Breast epithelium (tissue), 4 donors: Measurements from ENCODE around the gene C1orf115. TPM values are rescaled to one million over a fixed set of nuclear protein-coding genes. Genes with fewer than 3 reads are reported as not detected.

ENCODE experiments used
- DNase-seq, 2 donors: peaks; one replicate each; pipeline ENCODE4 v3.0.0-alpha.2; 2019; ENCODE audit warnings: low spot score in 2 of 2
- H3K27ac ChIP-seq, 2 donors: fragments of 200-600 bp; sonication (generic) in 1 of 2; one replicate each; pipeline ENCODE4 v1.5.1; 2016 to 2019; ENCODE audit warnings: mild to moderate bottlenecking in 1 of 2
- H3K27me3 ChIP-seq, 2 donors: fragments of 200-600 bp; sonication (generic) in 1 of 2; one replicate each; pipeline versions ENCODE4 v1.5.1 to v1.6.0; 2017 to 2019; ENCODE audit warnings: control low read depth in 1 of 2, mild to moderate bottlenecking in 1 of 2
- H3K36me3 ChIP-seq: fragments of 200-600 bp; one replicate; pipeline ENCODE4 v1.5.1; 2019
- H3K4me1 ChIP-seq, 2 donors: fragments of 200-600 bp; sonication (generic); one replicate each; pipeline ENCODE4 v1.5.1; 2016 to 2019; ENCODE audit warnings: control low read depth in 1 of 2
- H3K4me3 ChIP-seq, 3 donors: fragments of 200-600 bp; sonication (generic); 1 replicate in 2 of 3; 2 replicates in 1 of 3; pipeline ENCODE4 v1.5.1; 2016 to 2019; ENCODE audit warnings: mild to moderate bottlenecking in 3 of 3, moderate library complexity in 2 of 3
- H3K9me3 ChIP-seq, 2 donors: fragments of 200-600 bp; sonication (generic) in 1 of 2; one replicate each; pipeline ENCODE4 v1.5.1; 2016 to 2019; ENCODE audit warnings: control low read depth in 1 of 2
- POLR2A ChIP-seq: fragments of 450-650 bp; IDR thresholded peaks from one replicate; pipeline ENCODE4 v1.6.1; 2016; ENCODE audit warnings: antibody characterized with exemption, mild to moderate bottlenecking, moderate library complexity
- POLR2AphosphoS5 ChIP-seq, 3 donors: sonication (generic); formaldehyde crosslinking; IDR thresholded peaks; one replicate each; pipeline ENCODE4 v1.6.1; 2017; ENCODE audit warnings: antibody characterized with exemption in 3 of 3
- intact Hi-C: fragments of 100-400 bp; cut with DNase I; formaldehyde crosslinking; loops from one replicate; pipeline ENCODE4 v1.15.1; 2023; ENCODE audit warnings: low total_unique reads
- total RNA-seq, 3 donors: library from RNA; depleted of rRNA; stranded (reverse); fragments of >200 nt; gene quantifications; one replicate each; pipeline ENCODE4 v1.1.0, GENCODE V29; 2016
- TF ChIP-seq, protein P1 (sequence below), 3 donors: fragments of 450-650 bp; IDR thresholded peaks; one replicate each; pipeline ENCODE4 v1.5.1; 2016 to 2017; ENCODE audit warnings: antibody characterized with exemption in 3 of 3, mild to moderate bottlenecking in 3 of 3, moderate library complexity in 3 of 3

The C1orf115 gene
- total RNA-seq, 3 donors from 2014 or later, result 29.3 to 44.6 (median 38.1) TPM

- intact Hi-C loops, result no loop called here
- TF ChIP-seq POLR2A (no peak), POLR2AphosphoS5 (IDR thresholded peaks at IDR 0.05) (no peak)
- TF ChIP-seq, protein P1, sequence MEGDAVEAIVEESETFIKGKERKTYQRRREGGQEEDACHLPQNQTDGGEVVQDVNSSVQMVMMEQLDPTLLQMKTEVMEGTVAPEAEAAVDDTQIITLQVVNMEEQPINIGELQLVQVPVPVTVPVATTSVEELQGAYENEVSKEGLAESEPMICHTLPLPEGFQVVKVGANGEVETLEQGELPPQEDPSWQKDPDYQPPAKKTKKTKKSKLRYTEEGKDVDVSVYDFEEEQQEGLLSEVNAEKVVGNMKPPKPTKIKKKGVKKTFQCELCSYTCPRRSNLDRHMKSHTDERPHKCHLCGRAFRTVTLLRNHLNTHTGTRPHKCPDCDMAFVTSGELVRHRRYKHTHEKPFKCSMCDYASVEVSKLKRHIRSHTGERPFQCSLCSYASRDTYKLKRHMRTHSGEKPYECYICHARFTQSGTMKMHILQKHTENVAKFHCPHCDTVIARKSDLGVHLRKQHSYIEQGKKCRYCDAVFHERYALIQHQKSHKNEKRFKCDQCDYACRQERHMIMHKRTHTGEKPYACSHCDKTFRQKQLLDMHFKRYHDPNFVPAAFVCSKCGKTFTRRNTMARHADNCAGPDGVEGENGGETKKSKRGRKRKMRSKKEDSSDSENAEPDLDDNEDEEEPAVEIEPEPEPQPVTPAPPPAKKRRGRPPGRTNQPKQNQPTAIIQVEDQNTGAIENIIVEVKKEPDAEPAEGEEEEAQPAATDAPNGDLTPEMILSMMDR (IDR thresholded peaks at IDR 0.05), result no peak
Measured at GRCh38 chr1:220726634-220727033, 36.5 kb downstream of the C1orf115 start.

GRCh38 chr1:220727519-220727918 lies 37.4 kb downstream of the C1orf115 start:
- TF ChIP-seq, protein P1 (IDR thresholded peaks at IDR 0.05), result no peak
- no peak for TF ChIP-seq POLR2A
- TF ChIP-seq POLR2AphosphoS5 (IDR thresholded peaks at IDR 0.05), result no peak
- H3K4me1 ChIP-seq, result no peaks in the 10 kb centered on the region
- intact Hi-C loops, result no loop called here
- no peak overlapping the region for H3K27ac ChIP-seq
- H3K4me3 ChIP-seq, result no peak overlapping the region
- no peaks in the 10 kb centered on the region for H3K36me3 ChIP-seq
- no peaks in the 10 kb centered on the region for H3K27me3 ChIP-seq
- no peaks in the 10 kb centered on the region for H3K9me3 ChIP-seq
- no peak for DNase-seq

More at GRCh38 chr1:220726634-220727033, 36.5 kb downstream of the C1orf115 start:
- Histone ChIP-seq H3K36me3 (no peaks in the 10 kb centered on the region), H3K27me3 (no peaks in the 10 kb centered on the region), H3K4me3 (no peak overlapping the region), H3K27ac (no peak overlapping the region), H3K9me3 (no peaks in the 10 kb centered on the region), H3K4me1 (no peaks in the 10 kb centered on the region)
- no peak for DNase-seq

- H3K27ac ChIP-seq, result no peak overlapping the region
- TF ChIP-seq POLR2AphosphoS5 (IDR thresholded peaks at IDR 0.05), result no peak
- TF ChIP-seq POLR2A, result no peak
- TF ChIP-seq, protein P1 (IDR thresholded peaks at IDR 0.05), result no peak
- H3K9me3 ChIP-seq, result no peaks in the 10 kb centered on the region
- no peaks in the 10 kb centered on the region for H3K4me1 ChIP-seq
- H3K4me3 ChIP-seq, result no peak overlapping the region
- intact Hi-C loops, result loop anchor here (5.0 kb wide), 1 partner anchor 38 kb away; the partner anchor contains the start of gene C1orf115
- no peaks in the 10 kb centered on the region for H3K36me3 ChIP-seq
- no peak for DNase-seq
- no peaks in the 10 kb centered on the region for H3K27me3 ChIP-seq
Measured at GRCh38 chr1:220730486-220730885, 40.3 kb downstream of the C1orf115 start.

DNA sequence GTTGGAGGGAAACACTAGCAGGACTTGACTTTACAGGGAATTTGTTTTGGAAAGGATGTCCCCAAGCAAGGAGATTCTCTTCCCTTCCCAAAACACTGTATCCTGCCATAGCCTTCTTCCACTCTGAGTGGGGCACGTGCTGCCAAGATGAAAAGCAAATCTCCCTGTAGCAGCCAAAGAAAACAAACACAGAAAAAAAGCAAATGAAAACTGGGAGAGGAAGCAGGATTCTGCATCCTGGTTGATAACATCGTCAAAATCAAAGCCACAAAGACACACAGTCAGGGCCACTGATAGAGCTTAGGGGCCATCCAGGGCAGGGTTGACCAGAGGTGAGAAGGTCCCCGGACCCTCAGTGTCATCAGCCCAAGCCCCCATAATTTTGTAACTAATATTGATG lies 42.0 kb downstream of the C1orf115 start:
- intact Hi-C loops, result loop anchor here (5.0 kb wide), 1 partner anchor 40 kb away; the partner anchor contains the start of gene C1orf115
- no peaks in the 10 kb centered on the region for H3K9me3 ChIP-seq
- H3K27ac ChIP-seq, result peak overlapping the region; percentile 72 to 90
- H3K4me3 ChIP-seq, result peak overlapping the region in 1 of 3 donors; percentile 59
- no peaks in the 10 kb centered on the region for H3K36me3 ChIP-seq
- H3K27me3 ChIP-seq, result no peaks in the 10 kb centered on the region
- TF ChIP-seq, protein P1 (IDR thresholded peaks at IDR 0.05), result no peak
- TF ChIP-seq POLR2A, result no peak
- TF ChIP-seq POLR2AphosphoS5 (IDR thresholded peaks at IDR 0.05), result no peak
- no peaks in the 10 kb centered on the region for H3K4me1 ChIP-seq
- no peak for DNase-seq

- Histone ChIP-seq H3K4me3 (peak overlapping the region; percentile 11 to 59 (median 32)), H3K27me3 (no peaks in the 10 kb centered on the region), H3K4me1 (no peaks in the 10 kb centered on the region), H3K9me3 (no peaks in the 10 kb centered on the region), H3K27ac (peak overlapping the region; percentile 72 to 90), H3K36me3 (no peaks in the 10 kb centered on the region)
- DNase-seq, result no peak
- intact Hi-C loops, result loop anchor here (5.0 kb wide), 1 partner anchor 40 kb away; the partner anchor contains the start of gene C1orf115
- TF ChIP-seq POLR2AphosphoS5 (IDR thresholded peaks at IDR 0.05), result no peak
- TF ChIP-seq, protein P1 (IDR thresholded peaks at IDR 0.05), result no peak
- TF ChIP-seq POLR2A, result no peak
Measured at GRCh38 chr1:220732621-220733020, 42.5 kb downstream of the C1orf115 start.
